HG02870 (cell line): ENCODE measurements around the gene LFNG.

Experiments used
- ATAC-seq: cut with Tn5 transposase; IDR thresholded peaks from one replicate; pipeline ENCODE4 v1.9.1; 2021; ENCODE audit warnings: mild to moderate bottlenecking, moderate library complexity; ENCODE audit not compliant: unreplicated experiment

The LFNG gene

GRCh38 chr7:2501947-2502646, 17.5 kb upstream of the LFNG start:
- ATAC-seq = no peak

- no peak for ATAC-seq
Measured at GRCh38 chr7:2502647-2502966, 17.0 kb upstream of the LFNG start.

GRCh38 chr7:2503056-2503941, 16.3 kb upstream of the LFNG start:
- ATAC-seq = no peak

- no peak for ATAC-seq
Measured at GRCh38 chr7:2504128-2504888, 15.3 kb upstream of the LFNG start.

- no peak for ATAC-seq
Measured at GRCh38 chr7:2504889-2505375, 14.6 kb upstream of the LFNG start.

- ATAC-seq = no peak
Measured at GRCh38 chr7:2505401-2505800, 14.2 kb upstream of the LFNG start.

GRCh38 chr7:2507208-2507916, 12.2 kb upstream of the LFNG start:
- ATAC-seq = no peak

- ATAC-seq = no peak
Measured at GRCh38 chr7:2507917-2508306, 11.7 kb upstream of the LFNG start.

GRCh38 chr7:2508327-2509215, 11.0 kb upstream of the LFNG start:
- ATAC-seq = no peak

- ATAC-seq = no peak
Measured at GRCh38 chr7:2509298-2509906, 10.2 kb upstream of the LFNG start.

GRCh38 chr7:2510130-2510776, 9.3 kb upstream of the LFNG start:
- ATAC-seq = no peak

- no peak for ATAC-seq
Measured at GRCh38 chr7:2510909-2511768, 8.4 kb upstream of the LFNG start.

- no peak for ATAC-seq
Measured at GRCh38 chr7:2511769-2512168, 7.8 kb upstream of the LFNG start.

- ATAC-seq = no peak
Measured at GRCh38 chr7:2512179-2512661, 7.4 kb upstream of the LFNG start.

GRCh38 chr7:2512713-2513112, 6.9 kb upstream of the LFNG start:
- ATAC-seq = no peak

- no peak for ATAC-seq
Measured at GRCh38 chr7:2513702-2514101, 5.9 kb upstream of the LFNG start.

GRCh38 chr7:2514473-2515423, 4.8 kb upstream of the LFNG start:
- no peak for ATAC-seq
